ENCODE measurements around the gene ADD1.
"Not testable (repeated sequence)": the region's sequence is repeated elsewhere in the genome, so short reads cannot be mapped to it uniquely, and the experiment has no call there.

Gene ADD1

GRCh38 chr4:2935762-2936743 lies 92.4 kb downstream of the ADD1 start:
- no peak for DNase-seq (ENCODE audit: extremely low read depth, low read depth)
- TF ChIP-seq, protein P1, sequence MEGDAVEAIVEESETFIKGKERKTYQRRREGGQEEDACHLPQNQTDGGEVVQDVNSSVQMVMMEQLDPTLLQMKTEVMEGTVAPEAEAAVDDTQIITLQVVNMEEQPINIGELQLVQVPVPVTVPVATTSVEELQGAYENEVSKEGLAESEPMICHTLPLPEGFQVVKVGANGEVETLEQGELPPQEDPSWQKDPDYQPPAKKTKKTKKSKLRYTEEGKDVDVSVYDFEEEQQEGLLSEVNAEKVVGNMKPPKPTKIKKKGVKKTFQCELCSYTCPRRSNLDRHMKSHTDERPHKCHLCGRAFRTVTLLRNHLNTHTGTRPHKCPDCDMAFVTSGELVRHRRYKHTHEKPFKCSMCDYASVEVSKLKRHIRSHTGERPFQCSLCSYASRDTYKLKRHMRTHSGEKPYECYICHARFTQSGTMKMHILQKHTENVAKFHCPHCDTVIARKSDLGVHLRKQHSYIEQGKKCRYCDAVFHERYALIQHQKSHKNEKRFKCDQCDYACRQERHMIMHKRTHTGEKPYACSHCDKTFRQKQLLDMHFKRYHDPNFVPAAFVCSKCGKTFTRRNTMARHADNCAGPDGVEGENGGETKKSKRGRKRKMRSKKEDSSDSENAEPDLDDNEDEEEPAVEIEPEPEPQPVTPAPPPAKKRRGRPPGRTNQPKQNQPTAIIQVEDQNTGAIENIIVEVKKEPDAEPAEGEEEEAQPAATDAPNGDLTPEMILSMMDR (IDR thresholded peaks at IDR 0.05; ENCODE audit: low read depth, low read length): no peak

GRCh38 chr4:2936773-2937145 lies 93.1 kb downstream of the ADD1 start:
- TF ChIP-seq, protein P1 (IDR thresholded peaks at IDR 0.05; ENCODE audit: low read depth, low read length): no peak
- DNase-seq (ENCODE audit: extremely low read depth, low read depth): no peak

DNA sequence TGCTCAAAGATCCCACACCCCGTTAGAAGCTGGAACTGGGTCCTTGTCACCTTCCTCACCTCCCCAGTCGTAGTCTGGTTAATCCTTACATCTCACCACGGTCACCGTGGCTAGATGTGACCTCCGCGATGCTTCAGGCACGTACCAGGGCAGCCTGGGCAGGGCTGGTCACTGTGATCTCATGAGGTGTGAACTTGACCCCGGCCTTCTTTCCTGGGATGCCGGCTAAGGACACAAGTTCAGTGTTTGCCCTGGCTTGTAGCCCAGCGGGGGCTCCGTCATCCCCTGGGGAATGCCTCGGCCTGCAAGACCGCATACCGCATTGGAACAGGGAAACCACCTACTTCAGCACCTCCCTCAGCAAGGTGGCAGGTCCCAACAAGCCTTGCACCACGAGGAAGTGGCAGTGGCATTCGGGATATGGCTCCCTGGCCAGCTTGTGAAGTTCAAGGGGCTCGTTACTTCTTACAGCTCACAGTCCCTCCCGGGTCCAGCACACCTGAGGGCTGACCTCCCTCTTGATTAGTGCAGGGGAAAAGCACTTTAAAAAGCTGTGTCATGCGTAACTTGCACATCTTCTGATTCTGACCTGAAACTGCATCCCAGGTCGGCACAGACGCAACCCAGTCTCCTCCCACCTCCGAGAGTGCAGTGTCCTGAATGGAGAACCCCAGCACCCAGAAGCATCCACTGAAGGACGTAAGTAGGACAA lies 93.7 kb downstream of the ADD1 start:
- DNase-seq (ENCODE audit: extremely low read depth, low read depth): no peak
- TF ChIP-seq, protein P1 (IDR thresholded peaks at IDR 0.05; ENCODE audit: low read depth, low read length): no peak

DNA sequence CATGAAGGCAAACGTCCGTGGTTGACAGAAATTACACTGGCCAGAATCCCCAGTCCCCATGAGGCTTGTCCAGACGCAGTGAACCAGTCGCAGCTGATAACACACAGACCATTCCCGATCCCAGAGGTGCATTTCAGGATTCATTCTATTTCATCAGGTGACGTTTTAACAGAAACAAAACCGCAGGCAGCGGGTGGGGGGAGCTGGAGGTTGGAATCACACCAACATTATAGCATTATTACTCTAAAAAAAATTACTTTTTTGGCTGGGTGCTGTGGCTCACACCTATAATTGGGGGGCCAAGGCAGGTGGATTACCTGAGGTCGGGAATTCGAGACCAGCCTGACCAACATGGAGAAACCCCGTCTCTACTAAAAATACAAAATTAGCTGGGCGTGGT lies 94.3 kb downstream of the ADD1 start:
- TF ChIP-seq, protein P1 (IDR thresholded peaks at IDR 0.05; ENCODE audit: low read depth, low read length): no peak

DNA sequence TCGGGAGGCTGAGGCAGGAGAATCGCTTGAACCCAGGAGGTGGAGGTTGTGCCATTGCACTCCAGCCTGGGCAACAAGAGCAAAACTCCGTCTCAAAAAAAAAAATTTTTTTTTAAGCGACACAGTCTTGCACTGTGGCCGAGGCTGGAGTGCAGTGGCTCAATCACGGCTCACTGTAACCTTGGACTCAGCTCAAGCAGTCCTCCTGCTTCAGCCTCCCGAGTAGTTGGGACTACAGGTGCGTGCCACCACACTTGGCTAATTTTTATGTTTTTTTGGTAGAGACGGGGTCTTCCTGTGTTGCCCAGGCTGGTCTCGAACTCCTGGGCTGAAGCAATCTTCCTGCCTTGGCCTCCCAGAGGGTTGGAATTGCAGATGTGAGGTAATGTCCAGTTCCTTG lies 94.8 kb downstream of the ADD1 start:
- not testable (repeated sequence) for DNase-seq (ENCODE audit: extremely low read depth, low read depth)

More for the DNA sequence above, 94.3 kb downstream of the ADD1 start:
- no peak for DNase-seq (ENCODE audit: extremely low read depth, low read depth)

DNA sequence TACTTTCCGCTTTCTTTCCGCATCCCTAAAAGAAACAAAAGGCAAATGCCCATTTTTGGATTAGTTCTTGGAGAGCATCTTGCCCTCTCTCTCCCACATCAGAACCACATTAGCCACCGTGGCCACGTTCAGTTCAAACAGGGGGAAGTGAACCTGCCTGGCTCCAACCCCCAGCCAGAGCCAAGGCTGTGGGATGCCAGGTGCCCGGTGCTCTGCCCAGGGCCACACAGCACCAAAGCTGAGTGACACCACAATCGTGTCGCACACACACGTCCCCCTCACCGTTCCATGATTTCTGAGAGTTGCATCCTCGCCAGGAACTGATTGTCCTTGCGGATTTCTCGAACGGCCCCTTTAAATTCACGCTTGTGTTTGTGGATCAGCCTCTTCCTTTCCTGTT lies 95.3 kb downstream of the ADD1 start:
- TF ChIP-seq, protein P1 (IDR thresholded peaks at IDR 0.05; ENCODE audit: low read depth, low read length): no peak
- no peak for DNase-seq (ENCODE audit: extremely low read depth, low read depth)

DNA sequence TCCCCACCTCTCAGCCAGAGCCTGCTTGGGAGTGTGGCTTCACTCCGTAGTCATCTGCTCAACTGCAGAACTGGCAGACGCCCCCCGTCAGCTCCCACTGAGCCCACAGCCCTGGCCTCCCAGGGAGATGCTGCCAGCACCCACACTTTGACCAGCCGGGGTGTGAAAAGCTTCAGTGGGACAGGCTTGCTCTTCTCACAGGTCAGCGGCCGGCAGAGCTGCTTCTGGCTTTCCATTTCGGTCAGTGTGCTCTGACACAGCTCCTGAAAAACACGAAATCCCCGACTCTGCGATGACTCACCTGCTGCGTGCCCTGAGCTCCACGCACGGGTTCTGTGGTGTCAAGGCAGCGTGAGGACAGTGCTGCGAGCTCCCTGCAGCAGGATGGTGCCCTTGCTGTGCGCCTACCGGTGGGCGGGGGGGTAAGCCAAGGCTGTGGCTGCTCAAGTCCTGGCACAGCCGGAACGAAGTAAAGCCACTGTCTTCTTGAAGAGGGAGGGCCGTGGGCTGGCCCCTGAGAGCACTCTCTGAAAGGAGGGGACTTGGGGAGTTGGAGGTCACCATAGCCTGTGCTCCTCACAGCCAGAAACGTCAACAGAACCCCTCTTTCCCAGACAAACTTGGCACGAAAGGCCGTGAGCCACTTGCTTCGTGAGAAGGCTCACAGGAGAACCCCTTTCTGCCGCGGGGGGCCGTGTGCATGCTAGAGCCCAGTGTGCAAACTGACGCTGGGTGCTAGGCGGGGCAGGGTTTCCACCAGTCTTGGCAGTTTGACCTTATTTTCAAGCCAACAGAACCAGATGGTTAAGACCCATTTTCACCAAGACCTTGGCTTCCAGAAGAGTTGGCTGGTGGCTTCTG lies 96.0 kb downstream of the ADD1 start:
- DNase-seq (ENCODE audit: extremely low read depth, low read depth): no peak
- TF ChIP-seq, protein P1 (IDR thresholded peaks at IDR 0.05; ENCODE audit: low read depth, low read length): no peak

Measured in AG09319 (cell line).